Measurements from ENCODE around the gene GPANK1. TPM values are rescaled to one million over a fixed set of nuclear protein-coding genes. Genes with fewer than 3 reads are reported as not detected.

The GPANK1 gene
- total RNA-seq, 1 donor from 2014 or later, result 19.2 TPM

GRCh38 chr6:31643818-31644454 is 20.9 kb downstream of the GPANK1 start:
- Histone ChIP-seq H3K27ac (replicated peaks) (no peak overlapping the region), H3K27me3 (ENCODE audit: low read depth) (no peaks in the 10 kb centered on the region), H3K4me3 (no peak overlapping the region), H3K4me1 (no peaks in the 10 kb centered on the region), H3K36me3 (peaks cover 100% of the 10 kb centered on the region), H3K9me3 (replicated peaks) (no peaks in the 10 kb centered on the region)
- DNase-seq, result no peak
- no peak for TF ChIP-seq CTCF (IDR thresholded peaks at IDR 0.05; ENCODE audit: borderline replicate concordance)
- intact Hi-C loops (cut with micrococcal nuclease), result no loop called here

- DNase-seq, result no peak
- Histone ChIP-seq H3K27me3 (ENCODE audit: low read depth) (no peaks in the 10 kb centered on the region), H3K4me1 (no peaks in the 10 kb centered on the region), H3K27ac (replicated peaks) (no peak overlapping the region), H3K36me3 (peaks cover 100% of the 10 kb centered on the region), H3K9me3 (replicated peaks) (no peaks in the 10 kb centered on the region), H3K4me3 (no peak overlapping the region)
- no peak for TF ChIP-seq CTCF (IDR thresholded peaks at IDR 0.05; ENCODE audit: borderline replicate concordance)
- intact Hi-C loops (cut with micrococcal nuclease), result no loop called here
Measured at GRCh38 chr6:31642798-31643570, 21.8 kb downstream of the GPANK1 start.

- intact Hi-C loops (cut with micrococcal nuclease), result no loop called here
- Histone ChIP-seq H3K27me3 (ENCODE audit: low read depth) (no peaks in the 10 kb centered on the region), H3K4me3 (no peak overlapping the region), H3K27ac (replicated peaks) (no peak overlapping the region), H3K4me1 (no peaks in the 10 kb centered on the region), H3K9me3 (replicated peaks) (no peaks in the 10 kb centered on the region), H3K36me3 (peaks cover 98% of the 10 kb centered on the region)
- no peak for DNase-seq
- no peak for TF ChIP-seq CTCF (IDR thresholded peaks at IDR 0.05; ENCODE audit: borderline replicate concordance)
Measured at GRCh38 chr6:31641370-31641769, 23.4 kb downstream of the GPANK1 start.

GRCh38 chr6:31640612-31641011 is 24.2 kb downstream of the GPANK1 start:
- H3K36me3 ChIP-seq, result peaks cover 98% of the 10 kb centered on the region
- TF ChIP-seq CTCF (IDR thresholded peaks at IDR 0.05; ENCODE audit: borderline replicate concordance), result no peak
- intact Hi-C loops (cut with micrococcal nuclease), result no loop called here

GRCh38 chr6:31639449-31639861 is 25.3 kb downstream of the GPANK1 start:
- no peak for TF ChIP-seq CTCF (IDR thresholded peaks at IDR 0.05; ENCODE audit: borderline replicate concordance)
- H3K36me3 ChIP-seq, result peaks cover 98% of the 10 kb centered on the region

More at GRCh38 chr6:31640612-31641011, 24.2 kb downstream of the GPANK1 start:
- H3K9me3 ChIP-seq (replicated peaks), result no peaks in the 10 kb centered on the region
- DNase-seq, result no peak
- H3K27me3 ChIP-seq (ENCODE audit: low read depth), result no peaks in the 10 kb centered on the region
- no peaks in the 10 kb centered on the region for H3K4me1 ChIP-seq
- H3K27ac ChIP-seq (replicated peaks), result no peak overlapping the region
- H3K4me3 ChIP-seq, result no peak overlapping the region

More at GRCh38 chr6:31639449-31639861, 25.3 kb downstream of the GPANK1 start:
- Histone ChIP-seq H3K4me1 (no peaks in the 10 kb centered on the region), H3K4me3 (no peak overlapping the region), H3K27me3 (ENCODE audit: low read depth) (no peaks in the 10 kb centered on the region), H3K9me3 (replicated peaks) (no peaks in the 10 kb centered on the region), H3K27ac (replicated peaks) (no peak overlapping the region)
- intact Hi-C loops (cut with micrococcal nuclease), result no loop called here
- no peak for DNase-seq
